Tibial artery (tissue), 4 donors: ENCODE data around the gene RAPGEF3.
A peak's percentile ranks its signal among the peaks of the same experiment; 100 is the strongest.

Experiments used
- DNase-seq, 2 donors: peaks; one replicate each; pipeline ENCODE4 v3.0.0-alpha.2; 2019
- H3K27ac ChIP-seq, 2 donors: fragments of 200-600 bp; sonication (generic) in 1 of 2; 1 replicate in 1 of 2; 2 replicates in 1 of 2; pipeline ENCODE4 v1.5.1; 2018 to 2019; ENCODE audit warnings: mild to moderate bottlenecking in 1 of 2
- H3K27me3 ChIP-seq, 2 donors: fragments of 200-600 bp; sonication (generic) in 1 of 2; one replicate each; pipeline versions ENCODE4 v1.5.1 to v1.6.0; 2016 to 2019
- H3K36me3 ChIP-seq, 3 donors: fragments of 200-600 bp; sonication (generic) in 2 of 3; one replicate each; pipeline ENCODE4 v1.5.1; 2016 to 2019; ENCODE audit warnings: mild to moderate bottlenecking in 2 of 3
- H3K4me1 ChIP-seq, 4 donors: fragments of 200-600 bp; sonication (generic) in 2 of 4; 1 replicate in 3 of 4; 2 replicates in 1 of 4; pipeline ENCODE4 v1.5.1; 2016 to 2019
- H3K4me3 ChIP-seq, 2 donors: fragments of 200-600 bp; sonication (generic) in 1 of 2; 1 replicate in 1 of 2; 2 replicates in 1 of 2; pipeline ENCODE4 v1.5.1; 2018 to 2019; ENCODE audit warnings: mild to moderate bottlenecking in 2 of 2
- H3K9me3 ChIP-seq, 3 donors: fragments of 200-600 bp; sonication (generic) in 1 of 3; one replicate each; pipeline ENCODE4 v1.5.1; 2016 to 2019
- intact Hi-C: fragments of 100-400 bp; cut with DNase I; formaldehyde crosslinking; loops from one replicate; pipeline ENCODE4 v1.15.0; 2023; ENCODE audit warnings: low total_unique reads
- TF ChIP-seq, protein P1 (sequence below), 2 experiments: fragments of 200-600 bp in 1 of 2; fragments of 450-650 bp in 1 of 2; IDR thresholded peaks; one replicate each; pipeline ENCODE4 v1.5.1; 2017 to 2019; ENCODE audit warnings: antibody characterized with exemption in 2 of 2, mild to moderate bottlenecking in 1 of 2, moderate library complexity in 1 of 2

RAPGEF3 gene

DNA sequence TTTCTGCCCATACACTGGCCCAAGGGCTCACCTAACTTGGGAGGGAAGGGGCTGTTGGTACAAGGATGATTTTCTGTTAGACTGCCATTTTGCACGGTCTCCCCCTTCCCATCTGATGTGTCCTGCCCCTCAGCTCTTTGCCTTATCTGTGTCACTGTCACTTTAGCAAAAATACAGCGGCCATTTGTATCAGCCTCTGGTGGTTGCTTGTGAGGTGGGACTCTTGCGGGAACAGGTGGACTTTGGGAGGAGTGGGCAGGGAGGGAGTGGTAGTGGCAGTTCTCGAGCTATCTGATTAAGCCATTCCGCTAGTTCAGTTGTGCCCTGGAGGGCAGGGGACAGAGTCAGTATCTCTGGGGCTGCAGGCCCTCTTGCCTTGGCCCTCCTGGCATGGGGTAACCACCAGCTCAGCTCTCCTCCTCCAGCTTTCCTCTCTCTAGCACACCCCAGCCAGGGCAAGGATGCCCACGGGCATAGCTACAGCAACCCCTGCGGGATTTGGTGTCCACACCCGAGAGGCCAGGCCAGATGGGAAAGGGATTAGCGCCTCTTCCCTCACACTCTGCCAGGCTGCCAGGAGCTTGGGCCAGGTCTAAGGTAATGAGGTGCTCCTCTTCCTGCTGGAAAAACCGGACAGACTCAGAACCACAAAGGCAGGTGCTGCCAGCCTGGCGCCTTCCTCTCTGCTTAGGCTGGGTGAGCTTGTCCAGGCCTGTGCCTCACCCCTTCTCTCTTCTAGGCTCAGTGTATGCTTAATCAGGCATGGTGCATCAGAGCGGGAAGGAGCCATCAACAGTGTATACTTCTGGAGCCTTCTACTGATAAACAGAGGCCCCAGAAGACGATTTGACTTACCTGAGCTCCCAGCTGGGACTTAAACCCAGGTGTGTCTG, 23.0 kb upstream of the RAPGEF3 start:
- Histone ChIP-seq H3K4me3 (no peak overlapping the region), H3K36me3 (peaks cover 40 to 62% (median 59%) of the 10 kb centered on the region in 3 donors), H3K9me3 (no peaks in the 10 kb centered on the region), H3K27ac (peak overlapping the region; percentile 30 to 43), H3K27me3 (no peaks in the 10 kb centered on the region), H3K4me1 (peaks cover 0 to 41% (median 33%) of the 10 kb centered on the region in 4 donors)
- TF ChIP-seq, protein P1, sequence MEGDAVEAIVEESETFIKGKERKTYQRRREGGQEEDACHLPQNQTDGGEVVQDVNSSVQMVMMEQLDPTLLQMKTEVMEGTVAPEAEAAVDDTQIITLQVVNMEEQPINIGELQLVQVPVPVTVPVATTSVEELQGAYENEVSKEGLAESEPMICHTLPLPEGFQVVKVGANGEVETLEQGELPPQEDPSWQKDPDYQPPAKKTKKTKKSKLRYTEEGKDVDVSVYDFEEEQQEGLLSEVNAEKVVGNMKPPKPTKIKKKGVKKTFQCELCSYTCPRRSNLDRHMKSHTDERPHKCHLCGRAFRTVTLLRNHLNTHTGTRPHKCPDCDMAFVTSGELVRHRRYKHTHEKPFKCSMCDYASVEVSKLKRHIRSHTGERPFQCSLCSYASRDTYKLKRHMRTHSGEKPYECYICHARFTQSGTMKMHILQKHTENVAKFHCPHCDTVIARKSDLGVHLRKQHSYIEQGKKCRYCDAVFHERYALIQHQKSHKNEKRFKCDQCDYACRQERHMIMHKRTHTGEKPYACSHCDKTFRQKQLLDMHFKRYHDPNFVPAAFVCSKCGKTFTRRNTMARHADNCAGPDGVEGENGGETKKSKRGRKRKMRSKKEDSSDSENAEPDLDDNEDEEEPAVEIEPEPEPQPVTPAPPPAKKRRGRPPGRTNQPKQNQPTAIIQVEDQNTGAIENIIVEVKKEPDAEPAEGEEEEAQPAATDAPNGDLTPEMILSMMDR (IDR thresholded peaks at IDR 0.05) = no peak
- peak in 1 of 2 donors; percentile 68 for DNase-seq
- intact Hi-C loops = no loop called here

DNA sequence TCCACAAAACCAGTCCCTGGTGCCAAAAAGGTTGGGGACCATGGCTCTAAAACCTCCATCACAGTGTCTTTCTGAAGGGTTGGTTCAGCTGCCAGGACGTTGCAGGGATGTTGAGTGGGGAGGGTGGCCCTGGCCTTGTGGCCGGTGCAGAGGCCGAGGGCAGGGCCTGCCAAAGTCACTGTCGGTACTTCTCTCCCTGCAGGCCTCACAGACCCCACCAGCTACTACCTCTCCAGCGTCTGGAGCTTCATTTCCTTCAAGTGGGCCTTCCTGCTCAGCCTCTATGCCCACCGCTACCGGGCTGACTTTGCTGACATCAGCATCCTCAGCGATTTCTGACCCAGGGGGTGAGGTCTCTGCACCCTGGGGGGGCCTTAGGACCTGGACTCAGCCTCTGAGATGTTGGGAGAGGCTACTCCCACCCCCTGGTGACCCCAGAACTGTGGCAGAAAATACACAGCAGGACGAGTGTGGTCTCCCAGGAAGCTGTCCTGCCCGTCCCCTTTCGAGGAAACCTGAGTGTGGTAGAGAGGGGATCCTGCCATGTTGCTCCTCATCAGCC, 21.3 kb upstream of the RAPGEF3 start:
- TF ChIP-seq, protein P1 (IDR thresholded peaks at IDR 0.05) = no peak
- Histone ChIP-seq H3K27me3 (no peaks in the 10 kb centered on the region), H3K9me3 (no peaks in the 10 kb centered on the region), H3K36me3 (peaks cover 23 to 45% (median 42%) of the 10 kb centered on the region in 3 donors), H3K4me1 (peaks cover 0 to 49% (median 47%) of the 10 kb centered on the region in 4 donors), H3K27ac (peak overlapping the region; percentile 23 to 38), H3K4me3 (no peak overlapping the region)
- intact Hi-C loops = loop anchor here (2.0 to 5.0 kb wide), 2 partner anchors 38 to 59 kb away; no protein-coding TSS in a partner anchor
- no peak for DNase-seq

DNA sequence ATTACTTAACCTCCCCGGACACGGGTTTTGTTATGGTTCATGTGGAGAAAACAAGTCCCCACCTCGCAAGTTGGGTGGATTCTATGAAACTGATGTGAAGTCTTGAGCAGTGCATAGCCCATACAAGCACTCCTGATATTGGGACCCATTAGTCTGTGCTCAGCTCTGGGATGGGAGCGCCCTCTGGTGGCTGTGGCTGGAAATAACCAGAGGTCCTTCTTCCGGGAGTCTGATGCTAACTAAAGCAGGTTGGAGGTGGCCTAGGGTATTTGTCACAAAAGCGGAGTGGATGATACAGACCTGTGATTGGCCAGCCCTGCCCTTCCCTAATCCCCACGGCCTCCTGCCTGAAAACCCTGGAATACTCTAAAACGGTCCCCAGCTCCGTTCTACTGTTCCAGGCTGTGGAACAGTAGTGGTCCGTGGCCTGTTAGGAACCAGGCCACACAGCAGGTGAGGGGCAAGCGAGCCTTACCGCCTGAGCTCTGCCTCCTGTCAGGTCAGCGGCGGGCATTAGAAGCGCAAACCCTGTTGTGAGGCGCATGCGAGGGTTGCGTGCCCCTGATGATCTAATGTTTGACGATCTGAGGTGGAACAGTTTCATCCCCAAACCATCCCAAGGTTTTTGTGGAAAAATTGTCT, 20.7 kb upstream of the RAPGEF3 start:
- Histone ChIP-seq H3K9me3 (no peaks in the 10 kb centered on the region), H3K27ac (peak overlapping the region; percentile 38 to 87), H3K36me3 (peaks cover 17 to 39% (median 36%) of the 10 kb centered on the region in 3 donors), H3K4me3 (no peak overlapping the region), H3K4me1 (peaks cover 0 to 55% (median 53%) of the 10 kb centered on the region in 4 donors), H3K27me3 (no peaks in the 10 kb centered on the region)
- TF ChIP-seq, protein P1 (IDR thresholded peaks at IDR 0.05) = peak; percentile 92 to 96
- peak; percentile 92 to 93 for DNase-seq
- intact Hi-C loops = loop anchor here (2.0 to 5.0 kb wide), 2 partner anchors 37 to 59 kb away; no protein-coding TSS in a partner anchor

DNA sequence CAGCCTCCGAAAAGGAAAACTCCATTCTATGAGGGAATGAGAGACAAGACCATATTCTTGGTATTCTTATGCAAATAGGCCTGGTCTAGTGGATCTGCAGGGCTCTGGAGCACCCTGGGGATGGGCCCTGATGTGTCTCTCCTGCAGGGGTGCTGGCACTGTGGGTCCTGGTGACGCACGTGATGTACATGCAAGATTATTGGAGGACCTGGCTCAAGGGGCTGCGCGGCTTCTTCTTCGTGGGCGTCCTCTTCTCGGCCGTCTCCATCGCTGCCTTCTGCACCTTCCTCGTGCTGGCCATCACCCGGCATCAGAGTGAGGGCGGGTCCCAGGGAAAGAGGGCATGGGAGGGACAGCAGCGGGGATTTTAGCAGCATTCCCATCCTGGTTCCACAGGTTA, 20.2 kb upstream of the RAPGEF3 start:
- intact Hi-C loops = loop anchor here (2.0 to 5.0 kb wide), 2 partner anchors 37 to 60 kb away; no protein-coding TSS in a partner anchor
- TF ChIP-seq, protein P1 (IDR thresholded peaks at IDR 0.05) = no peak
- H3K4me1 ChIP-seq = peaks cover 0 to 60% (median 58%) of the 10 kb centered on the region in 4 donors
- H3K9me3 ChIP-seq = no peaks in the 10 kb centered on the region
- H3K4me3 ChIP-seq = no peak overlapping the region
- H3K27ac ChIP-seq = peak overlapping the region in 1 of 2 donors; percentile 87
- no peak for DNase-seq
- no peaks in the 10 kb centered on the region for H3K27me3 ChIP-seq
- H3K36me3 ChIP-seq = peaks cover 12 to 34% (median 31%) of the 10 kb centered on the region in 3 donors
